ENCODE measurements around the gene ADD2. TPM values are rescaled to one million over a fixed set of nuclear protein-coding genes. Genes with fewer than 3 reads are reported as not detected.

ADD2 gene
- total and polyA plus RNA-seq, 7 donors, result 0.09 to 2.6 (median 0.85) TPM

- no peaks in the 10 kb centered on the region for H3K4me1 ChIP-seq
- peaks cover 8% of the 10 kb centered on the region for H3K9me3 ChIP-seq
- no peak for ATAC-seq
- no peak overlapping the region for H3K27ac ChIP-seq
- peak; percentile 77 for TF ChIP-seq CTCF (IDR thresholded peaks at IDR 0.05)
- no peaks in the 10 kb centered on the region for H3K36me3 ChIP-seq (ENCODE audit: insufficient read depth in 1 of 2, low read depth in 1 of 2)
- H3K4me3 ChIP-seq, result no peak overlapping the region
- 4 to 5% (median 5%) methylated on average over 9 of the region's 9 CpGs for WGBS, 3 donors
- intact Hi-C loops (cut with DNase I), result no loop called here
- H3K27me3 ChIP-seq (ENCODE audit: insufficient read depth in 3 of 3, low read length in 2 of 3), result peaks cover 0 to 2% (median 0%) of the 10 kb centered on the region in 3 donors
- peak; percentile 47 to 59 for DNase-seq
Observed at GRCh38 chr2:70647873-70648481, 120.0 kb downstream of the ADD2 start.

GRCh38 chr2:70646420-70646818 is 121.6 kb downstream of the ADD2 start:
- Histone ChIP-seq H3K9me3 (peaks cover 2% of the 10 kb centered on the region), H3K4me3 (no peak overlapping the region), H3K4me1 (no peaks in the 10 kb centered on the region), H3K27me3 (ENCODE audit: insufficient read depth in 3 of 3, low read length in 2 of 3) (no peaks in the 10 kb centered on the region), H3K36me3 (ENCODE audit: insufficient read depth in 1 of 2, low read depth in 1 of 2) (no peaks in the 10 kb centered on the region), H3K27ac (no peak overlapping the region)
- TF ChIP-seq CTCF (IDR thresholded peaks at IDR 0.05), result no peak
- ATAC-seq, result no peak
- 50 to 59% (median 55%) methylated on average over 5 of the region's 5 CpGs for WGBS, 3 donors
- DNase-seq, result no peak
- intact Hi-C loops (cut with DNase I), result no loop called here

- no peak overlapping the region for H3K27ac ChIP-seq
- DNase-seq (no peak), ATAC-seq (no peak)
- intact Hi-C loops (cut with DNase I), result no loop called here
- no peaks in the 10 kb centered on the region for H3K36me3 ChIP-seq (ENCODE audit: insufficient read depth in 1 of 2, low read depth in 1 of 2)
- H3K4me3 ChIP-seq, result no peak overlapping the region
- H3K4me1 ChIP-seq, result no peaks in the 10 kb centered on the region
- WGBS, 3 donors, result 40 to 43% (median 42%) methylated on average over 10 of the region's 10 CpGs
- H3K27me3 ChIP-seq (ENCODE audit: insufficient read depth in 3 of 3, low read length in 2 of 3), result no peaks in the 10 kb centered on the region
- no peak for TF ChIP-seq CTCF (IDR thresholded peaks at IDR 0.05)
- no peaks in the 10 kb centered on the region for H3K9me3 ChIP-seq
Observed at GRCh38 chr2:70645733-70646419, 122.1 kb downstream of the ADD2 start.

GRCh38 chr2:70643715-70644114 is 124.3 kb downstream of the ADD2 start:
- no peaks in the 10 kb centered on the region for H3K9me3 ChIP-seq
- H3K27me3 ChIP-seq (ENCODE audit: insufficient read depth in 3 of 3, low read length in 2 of 3), result peaks cover 0 to 4% (median 0%) of the 10 kb centered on the region in 3 donors
- no peak overlapping the region for H3K27ac ChIP-seq
- ATAC-seq (no peak), DNase-seq (no peak)
- no peaks in the 10 kb centered on the region for H3K36me3 ChIP-seq (ENCODE audit: insufficient read depth in 1 of 2, low read depth in 1 of 2)
- TF ChIP-seq CTCF (IDR thresholded peaks at IDR 0.05), result peak; percentile 4
- no peaks in the 10 kb centered on the region for H3K4me1 ChIP-seq
- no peak overlapping the region for H3K4me3 ChIP-seq
- WGBS, 3 donors, result 54 to 63% (median 58%) methylated on average over 12 of the region's 12 CpGs
- intact Hi-C loops (cut with DNase I), result no loop called here
